ENCODE data around the gene ISCU.

DNA sequence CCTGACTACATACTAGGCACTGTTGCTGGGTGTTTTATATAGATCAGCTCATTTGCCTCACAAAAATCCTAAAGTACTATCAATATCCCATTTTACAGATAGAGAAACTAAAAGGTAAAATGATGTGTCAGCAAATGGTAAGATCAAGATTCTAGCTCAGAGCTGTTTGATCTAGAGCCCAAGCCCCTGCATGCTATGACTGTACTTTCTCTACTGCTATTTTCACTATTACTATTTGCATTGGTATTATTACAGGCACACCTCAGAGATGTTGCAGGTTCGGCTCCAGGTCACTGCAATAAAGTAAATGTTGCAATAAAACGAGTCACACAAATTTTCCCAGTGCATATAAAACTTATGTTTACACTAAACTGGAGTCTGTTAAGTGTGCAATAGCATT lies 10.9 kb downstream of the ISCU start:
- TF ChIP-seq, protein P1, sequence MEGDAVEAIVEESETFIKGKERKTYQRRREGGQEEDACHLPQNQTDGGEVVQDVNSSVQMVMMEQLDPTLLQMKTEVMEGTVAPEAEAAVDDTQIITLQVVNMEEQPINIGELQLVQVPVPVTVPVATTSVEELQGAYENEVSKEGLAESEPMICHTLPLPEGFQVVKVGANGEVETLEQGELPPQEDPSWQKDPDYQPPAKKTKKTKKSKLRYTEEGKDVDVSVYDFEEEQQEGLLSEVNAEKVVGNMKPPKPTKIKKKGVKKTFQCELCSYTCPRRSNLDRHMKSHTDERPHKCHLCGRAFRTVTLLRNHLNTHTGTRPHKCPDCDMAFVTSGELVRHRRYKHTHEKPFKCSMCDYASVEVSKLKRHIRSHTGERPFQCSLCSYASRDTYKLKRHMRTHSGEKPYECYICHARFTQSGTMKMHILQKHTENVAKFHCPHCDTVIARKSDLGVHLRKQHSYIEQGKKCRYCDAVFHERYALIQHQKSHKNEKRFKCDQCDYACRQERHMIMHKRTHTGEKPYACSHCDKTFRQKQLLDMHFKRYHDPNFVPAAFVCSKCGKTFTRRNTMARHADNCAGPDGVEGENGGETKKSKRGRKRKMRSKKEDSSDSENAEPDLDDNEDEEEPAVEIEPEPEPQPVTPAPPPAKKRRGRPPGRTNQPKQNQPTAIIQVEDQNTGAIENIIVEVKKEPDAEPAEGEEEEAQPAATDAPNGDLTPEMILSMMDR (IDR thresholded peaks at IDR 0.05), result no peak
- no peak for TF ChIP-seq POLR2A (IDR thresholded peaks at IDR 0.05)
